Duodenal mucosa (tissue), 2 donors: Measurements from ENCODE around the gene KCNMA1.

Experiments used
- H3K27ac ChIP-seq: one replicate; pipeline ENCODE4 v1.7.0; 2013; ENCODE audit warnings: low read depth, low read length
- H3K27me3 ChIP-seq, 2 donors: one replicate each; pipeline ENCODE4 v1.7.0; 2013; ENCODE audit warnings: low read length in 2 of 2, control low read depth in 1 of 2; ENCODE audit not compliant: insufficient read depth in 2 of 2, control insufficient read depth in 1 of 2
- H3K36me3 ChIP-seq, 2 donors: one replicate each; pipeline ENCODE4 v1.7.0; 2013; ENCODE audit warnings: low read length in 2 of 2, control low read depth in 1 of 2; ENCODE audit not compliant: insufficient read depth in 2 of 2, control insufficient read depth in 1 of 2
- H3K4me1 ChIP-seq, 2 donors: one replicate each; pipeline ENCODE4 v1.7.0; 2013; ENCODE audit warnings: low read length in 2 of 2, control low read depth in 1 of 2; ENCODE audit not compliant: insufficient read depth in 2 of 2, control insufficient read depth in 1 of 2
- H3K4me3 ChIP-seq, 2 donors: one replicate each; pipeline ENCODE4 v1.7.0; 2013; ENCODE audit warnings: low read length in 2 of 2, low read depth in 1 of 2
- H3K9ac ChIP-seq, 2 donors: one replicate each; pipeline ENCODE4 v1.7.0; 2013; ENCODE audit warnings: low read length in 2 of 2, low read depth in 1 of 2
- H3K9me3 ChIP-seq, 2 donors: one replicate each; pipeline ENCODE4 v1.7.0; 2013; ENCODE audit warnings: low read length in 2 of 2, control low read depth in 1 of 2; ENCODE audit not compliant: control insufficient read depth in 1 of 2

The KCNMA1 gene

DNA sequence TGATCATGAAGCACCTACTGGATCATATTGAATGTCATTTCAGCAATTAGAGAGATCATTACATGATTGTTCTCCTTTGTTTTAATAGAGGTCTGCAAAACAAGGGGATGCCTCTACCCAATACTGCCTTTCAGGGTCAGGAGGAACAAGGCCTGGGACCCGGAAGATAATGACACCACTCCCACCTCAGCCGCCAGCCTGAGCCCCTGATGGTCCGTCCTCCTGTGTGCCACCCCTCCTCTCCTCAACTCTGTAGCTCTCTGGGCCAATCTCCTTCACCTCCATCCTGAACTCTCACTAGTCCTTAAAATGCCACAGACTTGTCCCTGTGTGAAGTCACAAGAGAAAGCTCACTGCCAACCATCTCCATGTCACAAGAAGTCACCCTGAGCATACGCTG is 38.0 kb downstream of the KCNMA1 start:
- H3K27ac ChIP-seq = no peak overlapping the region

GRCh38 chr10:77598606-77599005 is 39.0 kb downstream of the KCNMA1 start:
- Histone ChIP-seq H3K36me3 (no peaks in the 10 kb centered on the region), H3K27me3 (no peaks in the 10 kb centered on the region), H3K4me3 (no peak overlapping the region), H3K9me3 (no peaks in the 10 kb centered on the region), H3K4me1 (peaks cover 15 to 22% of the 10 kb centered on the region in 2 donors), H3K9ac (no peak overlapping the region), H3K27ac (no peak overlapping the region)

More for the DNA sequence above, 38.0 kb downstream of the KCNMA1 start:
- Histone ChIP-seq H3K9me3 (no peaks in the 10 kb centered on the region), H3K9ac (no peak overlapping the region), H3K4me3 (no peak overlapping the region), H3K36me3 (no peaks in the 10 kb centered on the region), H3K4me1 (peaks cover 25 to 30% of the 10 kb centered on the region in 2 donors), H3K27me3 (no peaks in the 10 kb centered on the region)

DNA sequence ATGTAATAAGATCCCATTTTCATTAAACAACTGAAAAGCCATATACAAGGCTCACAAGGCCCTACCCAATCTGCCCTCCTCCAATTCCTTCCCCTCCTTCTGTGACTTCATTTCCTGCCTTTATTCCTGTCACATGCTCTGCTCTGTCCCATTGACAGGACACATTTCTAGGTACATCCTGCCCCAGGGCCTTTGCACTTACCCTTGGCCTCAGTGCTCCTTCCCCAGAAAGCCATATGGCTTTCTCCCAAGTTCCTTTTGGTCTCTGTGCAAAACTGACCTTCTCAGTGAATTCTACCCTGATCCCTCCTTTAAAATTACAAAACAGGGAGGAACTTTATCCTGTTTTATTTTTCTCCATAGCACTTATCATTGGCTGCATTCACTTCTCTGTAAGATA is 40.0 kb downstream of the KCNMA1 start:
- Histone ChIP-seq H3K4me1 (peaks cover 5 to 19% of the 10 kb centered on the region in 2 donors), H3K36me3 (no peaks in the 10 kb centered on the region), H3K27me3 (no peaks in the 10 kb centered on the region), H3K4me3 (no peak overlapping the region), H3K27ac (no peak overlapping the region), H3K9ac (no peak overlapping the region), H3K9me3 (no peaks in the 10 kb centered on the region)

GRCh38 chr10:77594471-77594783 is 43.2 kb downstream of the KCNMA1 start:
- no peaks in the 10 kb centered on the region for H3K27me3 ChIP-seq
- H3K4me1 ChIP-seq = peaks cover 0 to 7% of the 10 kb centered on the region in 2 donors
- no peak overlapping the region for H3K27ac ChIP-seq
- no peak overlapping the region for H3K9ac ChIP-seq
- H3K36me3 ChIP-seq = no peaks in the 10 kb centered on the region
- no peak overlapping the region for H3K4me3 ChIP-seq
- no peaks in the 10 kb centered on the region for H3K9me3 ChIP-seq

DNA sequence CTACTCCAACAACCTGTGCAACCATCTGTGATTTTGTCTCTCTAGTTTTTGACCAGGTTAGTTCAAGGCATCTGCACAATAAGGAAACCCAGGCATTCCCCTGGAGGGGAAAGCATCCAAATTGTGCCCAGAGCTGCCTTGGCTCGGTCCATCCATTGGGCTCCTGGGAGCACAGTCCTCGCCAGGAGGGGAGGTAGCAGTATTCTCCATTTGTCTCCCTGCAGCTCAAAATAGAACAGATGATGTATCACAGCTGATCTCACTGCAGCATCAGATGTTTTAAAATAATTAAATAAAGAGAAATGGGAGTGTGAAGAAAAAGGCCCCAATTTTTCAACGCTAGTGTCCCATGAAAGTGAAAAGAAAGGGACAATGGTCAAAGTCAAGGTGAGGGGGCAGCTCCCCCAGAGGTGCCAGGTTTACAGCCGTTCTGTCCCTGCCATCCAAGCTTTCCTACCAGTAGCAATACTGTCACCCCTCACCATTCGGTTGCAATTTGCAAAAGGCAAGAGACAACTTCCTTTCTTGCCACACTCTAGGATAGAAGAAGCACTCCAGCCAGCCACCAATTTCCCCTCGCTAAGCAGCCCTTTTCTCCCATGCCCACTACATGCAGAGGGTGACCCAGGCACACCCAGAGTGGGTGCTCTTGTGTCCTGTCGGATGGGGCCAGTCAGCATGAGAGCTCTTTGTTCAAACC is 43.7 kb downstream of the KCNMA1 start:
- Histone ChIP-seq H3K27me3 (no peaks in the 10 kb centered on the region), H3K36me3 (no peaks in the 10 kb centered on the region), H3K4me1 (peaks cover 0 to 7% of the 10 kb centered on the region in 2 donors), H3K4me3 (no peak overlapping the region), H3K9me3 (no peaks in the 10 kb centered on the region), H3K27ac (no peak overlapping the region), H3K9ac (no peak overlapping the region)

DNA sequence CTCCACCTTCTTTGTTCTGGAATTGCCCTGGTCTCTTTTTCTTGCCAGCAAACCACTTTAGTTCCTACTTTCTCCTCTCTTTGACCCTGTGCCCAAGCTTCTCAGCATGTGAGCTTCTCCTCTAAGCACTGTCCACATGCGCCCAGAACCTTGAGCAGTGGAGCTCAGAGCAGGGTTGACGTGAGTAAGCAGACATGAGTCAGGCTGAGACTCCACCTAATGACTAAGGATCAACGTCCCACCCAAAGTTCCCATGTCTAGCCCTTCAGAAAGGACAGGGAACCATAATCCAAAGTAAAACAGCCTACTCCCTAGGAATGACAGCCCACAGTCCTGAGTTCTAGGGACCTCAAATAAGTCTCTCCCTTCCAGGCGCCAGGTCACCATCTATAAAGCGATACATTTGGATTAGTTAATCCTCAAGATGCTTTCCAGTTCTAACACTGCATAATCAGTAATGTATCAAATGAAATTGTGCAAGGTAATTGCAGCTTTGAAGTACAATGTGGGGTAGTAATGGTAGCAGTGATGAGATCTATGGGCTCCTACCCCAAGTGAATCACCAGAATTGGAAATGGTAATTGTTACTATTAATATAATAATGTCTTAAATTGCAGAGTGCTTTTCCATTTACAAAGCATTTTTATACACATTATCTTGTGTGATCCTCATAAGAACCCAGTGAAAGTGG is 44.5 kb downstream of the KCNMA1 start:
- H3K9me3 ChIP-seq = no peaks in the 10 kb centered on the region
- no peak overlapping the region for H3K9ac ChIP-seq
- H3K27ac ChIP-seq = no peak overlapping the region
- no peaks in the 10 kb centered on the region for H3K36me3 ChIP-seq
- H3K4me1 ChIP-seq = peaks cover 0 to 7% of the 10 kb centered on the region in 2 donors
- H3K4me3 ChIP-seq = no peak overlapping the region
- no peaks in the 10 kb centered on the region for H3K27me3 ChIP-seq

- no peak overlapping the region for H3K4me3 ChIP-seq
- H3K36me3 ChIP-seq = no peaks in the 10 kb centered on the region
- H3K27ac ChIP-seq = no peak overlapping the region
- H3K4me1 ChIP-seq = peaks cover 0 to 7% of the 10 kb centered on the region in 2 donors
- H3K9ac ChIP-seq = no peak overlapping the region
- H3K9me3 ChIP-seq = no peaks in the 10 kb centered on the region
- no peaks in the 10 kb centered on the region for H3K27me3 ChIP-seq
Measured at GRCh38 chr10:77592510-77592909, 45.1 kb downstream of the KCNMA1 start.

DNA sequence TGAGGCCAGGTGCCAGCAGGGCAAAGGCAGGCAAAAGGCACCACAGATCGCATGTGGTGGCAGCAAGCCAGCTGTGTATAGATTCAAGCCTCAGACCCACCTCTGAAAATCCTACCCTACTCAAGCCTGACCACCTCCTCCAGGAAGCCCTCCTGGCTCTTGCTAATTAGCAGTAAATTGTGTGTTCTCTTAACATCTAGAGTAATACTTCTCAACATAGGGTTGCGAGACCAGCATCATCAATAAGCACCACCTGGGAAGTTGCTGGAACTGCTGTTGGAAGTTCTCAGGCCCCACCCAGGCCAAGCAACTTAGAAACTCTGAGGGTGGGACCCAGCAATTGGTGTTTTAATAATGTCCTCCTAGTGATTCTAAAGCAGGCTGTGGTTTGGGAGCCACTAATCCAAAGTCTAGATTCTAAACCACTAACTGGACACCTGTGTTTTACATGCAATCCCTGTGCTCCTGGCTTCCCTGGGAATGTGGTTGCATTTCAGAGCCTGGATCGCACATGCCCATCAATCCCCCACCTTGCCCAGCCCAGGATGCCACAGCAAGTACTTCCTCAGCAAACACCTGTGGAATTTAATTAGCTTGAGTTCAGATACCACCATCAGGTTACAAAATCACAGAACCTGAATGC is 46.2 kb downstream of the KCNMA1 start:
- no peak overlapping the region for H3K9ac ChIP-seq
- H3K4me3 ChIP-seq = no peak overlapping the region
- H3K36me3 ChIP-seq = no peaks in the 10 kb centered on the region
- H3K27ac ChIP-seq = no peak overlapping the region
- no peaks in the 10 kb centered on the region for H3K27me3 ChIP-seq
- no peaks in the 10 kb centered on the region for H3K9me3 ChIP-seq
- peaks cover 0 to 11% of the 10 kb centered on the region in 2 donors for H3K4me1 ChIP-seq

DNA sequence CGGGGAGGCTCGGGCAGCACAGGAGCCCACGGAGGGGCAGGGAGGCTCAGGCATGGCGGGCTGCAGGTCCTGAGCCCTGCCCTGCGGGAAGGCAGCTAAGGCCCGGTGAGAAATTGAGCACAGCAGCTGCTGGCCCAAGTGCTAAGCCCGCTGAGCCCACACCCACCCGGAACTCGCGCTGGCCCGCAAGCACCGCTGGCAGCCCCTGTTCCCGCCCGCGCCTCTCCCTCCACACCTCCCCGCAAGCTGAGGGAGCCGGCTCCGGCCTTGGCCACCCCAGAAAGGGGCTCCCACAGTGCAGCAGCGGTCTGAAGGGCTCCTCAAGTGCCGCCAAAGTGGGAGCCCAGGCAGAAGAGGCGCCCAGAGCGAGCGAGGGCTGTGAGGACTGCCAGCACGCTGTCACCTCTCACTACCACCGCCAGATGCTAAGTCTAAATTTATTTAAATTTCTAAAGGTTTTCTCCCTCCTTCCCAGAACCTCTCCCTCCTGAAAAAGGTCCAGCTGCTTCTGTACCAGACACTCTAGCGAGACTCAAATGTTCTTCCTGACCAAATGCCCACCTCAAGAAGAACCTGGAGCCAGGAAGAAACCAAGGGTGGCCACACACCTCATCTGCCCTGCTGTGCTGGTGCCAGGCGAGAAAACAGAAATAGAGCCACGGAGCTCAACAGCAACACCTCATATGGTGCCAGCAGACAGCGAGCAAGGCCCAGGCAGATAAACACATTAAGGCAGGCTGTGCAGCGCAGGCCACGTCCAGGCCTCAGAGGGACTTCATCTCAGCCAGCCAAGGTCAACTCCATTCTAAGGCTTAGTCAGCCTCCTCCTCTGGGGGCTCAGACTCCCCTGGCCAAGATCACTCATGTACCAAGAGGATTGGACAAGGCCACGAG is 47.0 kb downstream of the KCNMA1 start:
- Histone ChIP-seq H3K27me3 (no peaks in the 10 kb centered on the region), H3K4me3 (no peak overlapping the region), H3K4me1 (peaks cover 0 to 11% of the 10 kb centered on the region in 2 donors), H3K27ac (no peak overlapping the region), H3K36me3 (no peaks in the 10 kb centered on the region), H3K9me3 (no peaks in the 10 kb centered on the region), H3K9ac (no peak overlapping the region)
